Heart left ventricle (tissue), 13 donors: ENCODE data around the gene EGR4.

Source experiments
- CTCF ChIP-seq, 12 donors: fragments of 200-600 bp; sonication (generic) in 4 of 12; IDR thresholded peaks; one replicate each; pipeline versions ENCODE4 v1.5.0 to v1.8.0; 2018 to 2022; ENCODE audit warnings: antibody characterized with exemption in 12 of 12, mild to moderate bottlenecking in 5 of 12
- POLR2A ChIP-seq, 2 donors: fragments of 450-650 bp; IDR thresholded peaks; one replicate each; pipeline ENCODE4 v1.6.1; 2017; ENCODE audit warnings: antibody characterized with exemption in 2 of 2, mild to moderate bottlenecking in 2 of 2, moderate library complexity in 2 of 2
- donor health status: ischemic (EF 13 %, LVEDD 7.1; RV severe dilation, severe dysfunction).
- donor health status: DM: no; HTN: yes; CAD: no.
- donor health status: DM: no; HTN: no; CAD: no.
- donor health status: ischemic (EF 25% LVEDD 6.9; RV normal size, moderate dysfunction).
- donor health status: ischemic (EF 25% LVEDD 5.7; RV mildly dilated, moderate dysfunction).
- donor health status: ischemic (EF 35%, LVEDD 5.7; RV mildly dilated, moderate dysfunction).
- donor health status: nonischemic (EF 11% LVEDD 7.7; RV severe dilation, severe dysfunction).
- donor health status: DM: yes; HTN: yes; CAD: no.
- donor health status: PGD.
- donor health status: ischemic (EF 29% LVEDD 5.4; RV normal size, mild dysfunction).
- donor health status: nonischemic (EF 23%, LVEDD 6.1; RV moderate dilation, normal function).

GRCh38 chr2:73244580-73244979 is 48.8 kb downstream of the EGR4 start:
- TF ChIP-seq POLR2A (IDR thresholded peaks at IDR 0.05) = no peak
- no peak for TF ChIP-seq CTCF (IDR thresholded peaks at IDR 0.05)
